Measurements from ENCODE around the gene FAM3D. TPM values are rescaled to one million over a fixed set of nuclear protein-coding genes. Genes with fewer than 3 reads are reported as not detected.

FAM3D gene
- total RNA-seq, 1 experiment from 2014 or later: 0.32 TPM

DNA sequence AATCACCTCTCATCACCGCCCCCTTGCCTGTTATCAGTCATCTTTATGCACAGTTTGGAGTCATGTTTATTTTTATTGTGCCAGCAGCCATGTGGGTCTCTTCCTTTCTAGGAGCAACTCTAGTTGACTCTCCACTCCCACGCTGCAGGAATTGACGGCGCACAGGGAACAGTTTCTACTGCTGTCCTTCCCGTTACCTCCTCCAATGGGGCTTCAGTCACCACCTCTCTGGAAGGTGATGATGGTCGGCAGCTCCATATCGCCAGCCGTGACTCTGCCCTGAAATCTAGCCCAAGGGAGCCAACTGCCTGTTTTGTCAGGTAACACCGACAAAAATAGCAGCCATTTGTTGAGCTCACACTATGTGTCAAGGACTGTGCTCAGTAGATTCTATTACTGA, 53.7 kb downstream of the FAM3D start:
- H3K27me3 ChIP-seq (ENCODE audit: insufficient read depth, low read length): no peaks in the 10 kb centered on the region
- no peaks in the 10 kb centered on the region for H3K9me3 ChIP-seq (ENCODE audit: control insufficient read depth in 1 of 2, insufficient read depth in 1 of 2, low read depth in 1 of 2, low read length in 2 of 2)
- no peaks in the 10 kb centered on the region for H3K79me2 ChIP-seq (ENCODE audit: insufficient read depth, low read length)
- RAD21 ChIA-PET (ENCODE audit: low non-redundant PET in 1 of 2, low total read pairs in 2 of 2, uncharacterized antibody in 2 of 2, unreplicated experiment in 2 of 2): no interaction called here
- ATAC-seq (no peak), DNase-seq (ENCODE audit: low read depth, low spot score) (no peak)
- no peaks in the 10 kb centered on the region for H4K20me1 ChIP-seq (ENCODE audit: insufficient read depth)
- H3K36me3 ChIP-seq (ENCODE audit: control insufficient read depth in 1 of 2, insufficient read depth in 2 of 2, low read length in 2 of 2): no peaks in the 10 kb centered on the region
- no peak overlapping the region for H3K27ac ChIP-seq (ENCODE audit: low read depth, low read length)
- no peaks in the 10 kb centered on the region for H3K9me2 ChIP-seq (ENCODE audit: insufficient read depth)
- CTCF ChIA-PET: no interaction called here
- TF ChIP-seq EZH2phosphoT487 (IDR thresholded peaks at IDR 0.05; ENCODE audit: borderline replicate concordance) (no peak), ZNF274 (IDR thresholded peaks at IDR 0.05; ENCODE audit: low read depth, low read length) (no peak), SIN3A (IDR thresholded peaks at IDR 0.05; ENCODE audit: low read depth) (no peak), RAD21 (IDR thresholded peaks at IDR 0.05; ENCODE audit: low read depth) (no peak), TCF7L2 (IDR thresholded peaks at IDR 0.05; ENCODE audit: borderline replicate concordance, extremely low read depth, insufficient read depth, insufficient read length) (no peak), EGR1 (IDR thresholded peaks at IDR 0.05; ENCODE audit: low read depth) (no peak), POLR2AphosphoS5 (IDR thresholded peaks at IDR 0.05; ENCODE audit: low read depth, low read length) (no peak), FOSL1 (IDR thresholded peaks at IDR 0.05; ENCODE audit: low read depth) (no peak), ZFX (IDR thresholded peaks at IDR 0.05) (no peak), EZH2 (IDR thresholded peaks at IDR 0.05) (no peak), CTCF (IDR thresholded peaks at IDR 0.05 in 2 of 3, conservative IDR thresholded peaks at IDR 0.05 in 1 of 3; ENCODE audit: borderline replicate concordance in 1 of 3, insufficient read depth in 1 of 3, low read depth in 2 of 3, low read length in 2 of 3) (no peak), MAX (IDR thresholded peaks at IDR 0.05) (no peak), CEBPB (IDR thresholded peaks at IDR 0.05; ENCODE audit: low read depth) (no peak), CBX3 (IDR thresholded peaks at IDR 0.05; ENCODE audit: low read depth) (no peak)
- TF ChIP-seq, protein P1, sequence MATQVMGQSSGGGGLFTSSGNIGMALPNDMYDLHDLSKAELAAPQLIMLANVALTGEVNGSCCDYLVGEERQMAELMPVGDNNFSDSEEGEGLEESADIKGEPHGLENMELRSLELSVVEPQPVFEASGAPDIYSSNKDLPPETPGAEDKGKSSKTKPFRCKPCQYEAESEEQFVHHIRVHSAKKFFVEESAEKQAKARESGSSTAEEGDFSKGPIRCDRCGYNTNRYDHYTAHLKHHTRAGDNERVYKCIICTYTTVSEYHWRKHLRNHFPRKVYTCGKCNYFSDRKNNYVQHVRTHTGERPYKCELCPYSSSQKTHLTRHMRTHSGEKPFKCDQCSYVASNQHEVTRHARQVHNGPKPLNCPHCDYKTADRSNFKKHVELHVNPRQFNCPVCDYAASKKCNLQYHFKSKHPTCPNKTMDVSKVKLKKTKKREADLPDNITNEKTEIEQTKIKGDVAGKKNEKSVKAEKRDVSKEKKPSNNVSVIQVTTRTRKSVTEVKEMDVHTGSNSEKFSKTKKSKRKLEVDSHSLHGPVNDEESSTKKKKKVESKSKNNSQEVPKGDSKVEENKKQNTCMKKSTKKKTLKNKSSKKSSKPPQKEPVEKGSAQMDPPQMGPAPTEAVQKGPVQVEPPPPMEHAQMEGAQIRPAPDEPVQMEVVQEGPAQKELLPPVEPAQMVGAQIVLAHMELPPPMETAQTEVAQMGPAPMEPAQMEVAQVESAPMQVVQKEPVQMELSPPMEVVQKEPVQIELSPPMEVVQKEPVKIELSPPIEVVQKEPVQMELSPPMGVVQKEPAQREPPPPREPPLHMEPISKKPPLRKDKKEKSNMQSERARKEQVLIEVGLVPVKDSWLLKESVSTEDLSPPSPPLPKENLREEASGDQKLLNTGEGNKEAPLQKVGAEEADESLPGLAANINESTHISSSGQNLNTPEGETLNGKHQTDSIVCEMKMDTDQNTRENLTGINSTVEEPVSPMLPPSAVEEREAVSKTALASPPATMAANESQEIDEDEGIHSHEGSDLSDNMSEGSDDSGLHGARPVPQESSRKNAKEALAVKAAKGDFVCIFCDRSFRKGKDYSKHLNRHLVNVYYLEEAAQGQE (IDR thresholded peaks at IDR 0.05; ENCODE audit: low read depth): no peak
- POLR2A ChIA-PET: no interaction called here
- no peak overlapping the region for H3K4me3 ChIP-seq (replicated peaks in 1 of 2; ENCODE audit: low read depth in 1 of 2, low read length in 2 of 2)
- H3K4me2 ChIP-seq (ENCODE audit: low read length): no peak overlapping the region
- intact Hi-C loops (cut with micrococcal nuclease): no loop called here
- H3K4me1 ChIP-seq (ENCODE audit: control insufficient read depth in 1 of 2, insufficient read depth in 2 of 2, low read length in 2 of 2): no peaks in the 10 kb centered on the region; a peak in 1 of 4 replicates
- H2AFZ ChIP-seq (ENCODE audit: low read depth, low read length, poor library complexity, severe bottlenecking): no peak overlapping the region
- H3K9ac ChIP-seq (ENCODE audit: low read length): no peak overlapping the region
- no TSS peak for BruUV-seq (replicated peaks)
